Retina (tissue), 1 donor: ENCODE data around the gene CACNA1S.

Experiments used
- DNase-seq: peaks from one replicate; pipeline ENCODE4 v3.0.0-alpha.2; 2016

Gene CACNA1S

DNA sequence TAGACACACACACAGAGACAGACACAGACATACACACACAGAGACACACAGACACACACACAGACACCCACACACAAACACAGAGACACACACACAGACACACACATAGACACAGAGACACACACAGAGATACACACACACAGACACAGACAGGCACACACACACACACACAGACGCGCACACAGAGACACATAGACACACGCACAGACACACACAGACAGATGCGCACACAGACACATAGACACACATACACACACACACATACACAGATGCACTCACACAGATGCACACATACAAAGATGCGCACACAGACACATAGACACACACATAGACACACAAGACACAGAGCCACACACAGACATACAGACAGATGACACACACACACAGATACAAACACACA, 104.7 kb downstream of the CACNA1S start:
- DNase-seq = no peak

- DNase-seq = no peak
These were observed 105.8 kb downstream of the CACNA1S start for GRCh38 chr1:201006450-201006849.

- no peak for DNase-seq
These were observed 107.5 kb downstream of the CACNA1S start for GRCh38 chr1:201004732-201005131.

- no peak for DNase-seq
These were observed 108.1 kb downstream of the CACNA1S start for GRCh38 chr1:201004154-201004553.

- DNase-seq = no peak
These were observed 109.7 kb downstream of the CACNA1S start for GRCh38 chr1:201002510-201002909.

- no peak for DNase-seq
These were observed 110.3 kb downstream of the CACNA1S start for GRCh38 chr1:201001962-201002361.

DNA sequence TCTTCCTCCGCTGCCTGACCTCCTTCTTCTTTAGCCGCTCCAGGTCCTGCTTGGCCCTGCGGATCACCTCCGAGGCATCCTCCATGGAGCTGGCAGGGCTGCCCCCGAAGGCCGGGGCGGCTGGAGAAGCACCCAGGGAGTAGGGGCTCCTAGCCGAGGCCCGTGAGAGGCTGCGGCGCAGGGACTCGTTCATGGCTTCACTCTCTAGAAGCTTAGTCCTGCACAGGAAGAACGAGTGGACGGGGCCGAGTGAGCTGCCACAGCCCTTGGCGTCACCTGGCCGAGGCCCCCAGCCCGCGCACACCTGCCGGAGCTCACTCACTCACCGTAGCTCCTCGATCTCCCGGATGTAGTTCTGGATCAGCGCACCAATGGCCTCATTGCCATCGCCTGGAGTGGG, 111.8 kb downstream of the CACNA1S start:
- no peak for DNase-seq

GRCh38 chr1:200999667-201000066, 112.6 kb downstream of the CACNA1S start:
- DNase-seq = no peak

DNA sequence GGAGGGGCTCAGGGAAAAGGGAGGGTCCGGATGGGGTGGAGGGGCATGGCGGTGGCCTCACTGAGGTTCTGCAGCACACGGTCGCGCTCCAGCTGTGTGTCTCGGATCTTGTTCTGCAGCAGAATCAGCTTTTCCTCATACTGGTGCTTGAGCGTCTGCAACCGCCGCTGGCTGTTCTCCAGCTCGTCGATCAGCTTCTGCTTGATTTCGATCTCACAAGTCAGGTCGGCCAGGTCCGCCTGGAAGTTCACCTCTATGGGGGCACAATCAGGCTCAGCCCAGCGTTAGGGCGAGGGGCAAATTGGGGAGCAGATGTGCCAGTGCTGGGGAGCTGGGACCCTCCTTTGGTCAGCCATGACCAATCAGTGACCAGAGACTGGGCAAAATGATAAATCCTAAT, 113.9 kb downstream of the CACNA1S start:
- no peak for DNase-seq

- DNase-seq = no peak
These were observed 119.7 kb downstream of the CACNA1S start for GRCh38 chr1:200992382-200993048.

- DNase-seq = no peak
These were observed 121.1 kb downstream of the CACNA1S start for GRCh38 chr1:200991097-200991614.

GRCh38 chr1:200990114-200990513, 122.1 kb downstream of the CACNA1S start:
- DNase-seq = no peak
